HEK293 (cell line): ENCODE measurements around the gene FOXF1.

Source experiments
- BCL11B ChIP-seq: fragments of 450-650 bp; formaldehyde crosslinking; IDR thresholded peaks from 2 replicates; pipeline ENCODE4 v1.5.1; 2016; ENCODE audit warnings: low read depth, missing biosample characterization, missing genetic modification characterization
- ELK4 ChIP-seq: IDR thresholded peaks from 2 replicates; pipeline ENCODE4 v1.6.1; 2011; ENCODE audit warnings: mild to moderate bottlenecking, low read depth, low read length, borderline replicate concordance
- GFI1B ChIP-seq: fragments of 450-650 bp; formaldehyde crosslinking; IDR thresholded peaks from 2 replicates; pipeline ENCODE4 v1.5.1; 2016; ENCODE audit warnings: missing biosample characterization, missing genetic modification characterization
- HOXC10 ChIP-seq: sonication (generic); formaldehyde crosslinking; IDR thresholded peaks from 2 replicates; pipeline ENCODE4 v1.8.1; 2023; ENCODE audit warnings: mild to moderate bottlenecking, missing genetic modification reagents
- MEIS1 ChIP-seq: sonication (generic); formaldehyde crosslinking; IDR thresholded peaks from 2 replicates; pipeline ENCODE4 v1.8.1; 2022; ENCODE audit warnings: missing genetic modification reagents, mild to moderate bottlenecking, borderline replicate concordance
- OVOL3 ChIP-seq: fragments of 450-650 bp; formaldehyde crosslinking; IDR thresholded peaks from 2 replicates; pipeline ENCODE4 v1.5.1; 2016; ENCODE audit warnings: missing biosample characterization, missing genetic modification characterization
- SP7 ChIP-seq: fragments of 450-650 bp; formaldehyde crosslinking; IDR thresholded peaks from 2 replicates; pipeline ENCODE4 v1.5.1; 2016; ENCODE audit warnings: missing biosample characterization, missing genetic modification characterization
- YY1 ChIP-seq: fragments of 450-650 bp; formaldehyde crosslinking; IDR thresholded peaks from 2 replicates; pipeline ENCODE4 v1.5.1; 2018; ENCODE audit warnings: missing biosample characterization, missing genetic modification characterization
- ZBTB17 ChIP-seq: fragments of 450-650 bp; formaldehyde crosslinking; IDR thresholded peaks from 2 replicates; pipeline ENCODE4 v1.5.1; 2016; ENCODE audit warnings: missing biosample characterization, missing genetic modification characterization
- ZFHX2 ChIP-seq: fragments of 450-650 bp; formaldehyde crosslinking; conservative IDR thresholded peaks from 2 replicates; pipeline ENCODE4 v1.5.1; 2016; ENCODE audit warnings: missing biosample characterization, missing genetic modification characterization
- ZFP37 ChIP-seq: fragments of 450-650 bp; formaldehyde crosslinking; IDR thresholded peaks from 2 replicates; pipeline ENCODE4 v1.5.1; 2016; ENCODE audit warnings: missing biosample characterization, missing genetic modification characterization
- ZNF10 ChIP-seq: fragments of 450-650 bp; formaldehyde crosslinking; IDR thresholded peaks from 2 replicates; pipeline ENCODE4 v1.5.1; 2017; ENCODE audit warnings: missing biosample characterization, missing genetic modification characterization
- ZNF169 ChIP-seq: fragments of 450-650 bp; formaldehyde crosslinking; IDR thresholded peaks from 2 replicates; pipeline ENCODE4 v1.5.1; 2016; ENCODE audit warnings: missing biosample characterization, missing genetic modification characterization
- ZNF174 ChIP-seq: fragments of 450-650 bp; formaldehyde crosslinking; IDR thresholded peaks from 2 replicates; pipeline ENCODE4 v1.5.0; 2017; ENCODE audit warnings: missing biosample characterization, mild to moderate bottlenecking, missing genetic modification characterization
- ZNF184 ChIP-seq: fragments of 450-650 bp; IDR thresholded peaks from 2 replicates; pipeline ENCODE4 v1.5.1; 2018; ENCODE audit warnings: missing biosample characterization, mild to moderate bottlenecking, missing genetic modification characterization
- ZNF214 ChIP-seq: fragments of 450-650 bp; formaldehyde crosslinking; IDR thresholded peaks from 2 replicates; pipeline ENCODE4 v1.5.1; 2017; ENCODE audit warnings: missing biosample characterization, mild to moderate bottlenecking, missing genetic modification characterization, borderline replicate concordance
- ZNF23 ChIP-seq: fragments of 450-650 bp; formaldehyde crosslinking; IDR thresholded peaks from 2 replicates; pipeline ENCODE4 v1.5.1; 2016; ENCODE audit warnings: missing biosample characterization, missing genetic modification characterization, borderline replicate concordance
- ZNF239 ChIP-seq: fragments of 450-650 bp; formaldehyde crosslinking; IDR thresholded peaks from 2 replicates; pipeline ENCODE4 v1.5.1; 2016; ENCODE audit warnings: missing biosample characterization, missing genetic modification characterization
- ZNF24 ChIP-seq: fragments of 450-650 bp; formaldehyde crosslinking; IDR thresholded peaks from 2 replicates; pipeline ENCODE4 v1.5.1; 2016; ENCODE audit warnings: missing biosample characterization, missing genetic modification characterization
- ZNF311 ChIP-seq: fragments of 450-650 bp; formaldehyde crosslinking; IDR thresholded peaks from 2 replicates; pipeline ENCODE4 v1.5.1; 2017; ENCODE audit warnings: missing biosample characterization, missing genetic modification characterization, borderline replicate concordance
- ZNF354C ChIP-seq: fragments of 450-650 bp; formaldehyde crosslinking; IDR thresholded peaks from 2 replicates; pipeline ENCODE4 v1.5.1; 2016; ENCODE audit warnings: missing biosample characterization, missing genetic modification characterization, low read depth, borderline replicate concordance
- ZNF391 ChIP-seq: fragments of 450-650 bp; formaldehyde crosslinking; IDR thresholded peaks from 2 replicates; pipeline ENCODE4 v1.5.1; 2016; ENCODE audit warnings: low read depth, missing biosample characterization, missing genetic modification characterization, borderline replicate concordance
- ZNF416 ChIP-seq: fragments of 450-650 bp; formaldehyde crosslinking; IDR thresholded peaks from 2 replicates; pipeline ENCODE4 v1.5.1; 2016; ENCODE audit warnings: missing biosample characterization, missing genetic modification characterization
- ZNF433 ChIP-seq: fragments of 450-650 bp; formaldehyde crosslinking; IDR thresholded peaks from 2 replicates; pipeline ENCODE4 v1.5.1; 2016; ENCODE audit warnings: missing biosample characterization, missing genetic modification characterization, low read depth
- ZNF501 ChIP-seq: fragments of 450-650 bp; formaldehyde crosslinking; IDR thresholded peaks from 2 replicates; pipeline ENCODE4 v1.5.1; 2016; ENCODE audit warnings: missing biosample characterization, missing genetic modification characterization
- ZNF529 ChIP-seq: fragments of 450-650 bp; formaldehyde crosslinking; IDR thresholded peaks from 2 replicates; pipeline ENCODE4 v1.5.1; 2017; ENCODE audit warnings: missing genetic modification characterization, missing biosample characterization; ENCODE audit not compliant: insufficient replicate concordance
- ZNF549 ChIP-seq: fragments of 450-650 bp; IDR thresholded peaks from 2 replicates; pipeline ENCODE4 v1.5.1; 2018; ENCODE audit warnings: missing biosample characterization, missing genetic modification characterization, mild to moderate bottlenecking, inconsistent platforms, moderate library complexity
- ZNF555 ChIP-seq: fragments of 450-650 bp; formaldehyde crosslinking; conservative IDR thresholded peaks from 2 replicates; pipeline ENCODE4 v1.5.1; 2017; ENCODE audit warnings: missing biosample characterization, mild to moderate bottlenecking, missing genetic modification characterization, inconsistent platforms
- ZNF558 ChIP-seq: fragments of 450-650 bp; formaldehyde crosslinking; IDR thresholded peaks from 2 replicates; pipeline ENCODE4 v1.5.1; 2016; ENCODE audit warnings: missing biosample characterization, missing genetic modification characterization
- ZNF654 ChIP-seq: fragments of 450-650 bp; formaldehyde crosslinking; IDR thresholded peaks from 2 replicates; pipeline ENCODE4 v1.5.1; 2016; ENCODE audit warnings: low read depth, missing biosample characterization, missing genetic modification characterization
- ZNF658 ChIP-seq: fragments of 450-650 bp; formaldehyde crosslinking; IDR thresholded peaks from 2 replicates; pipeline ENCODE4; 2016; ENCODE audit warnings: missing biosample characterization, missing genetic modification characterization
- ZNF701 ChIP-seq: fragments of 450-650 bp; formaldehyde crosslinking; IDR thresholded peaks from 2 replicates; pipeline ENCODE4 v1.5.1; 2016; ENCODE audit warnings: missing biosample characterization, missing genetic modification characterization
- ZNF747 ChIP-seq: fragments of 450-650 bp; formaldehyde crosslinking; IDR thresholded peaks from 2 replicates; pipeline ENCODE4 v1.5.1; 2016; ENCODE audit warnings: missing biosample characterization, missing genetic modification characterization
- ZNF776 ChIP-seq: fragments of 450-650 bp; formaldehyde crosslinking; IDR thresholded peaks from 2 replicates; pipeline ENCODE4 v1.5.0; 2017; ENCODE audit warnings: missing biosample characterization, missing genetic modification characterization, borderline replicate concordance
- ZNF791 ChIP-seq: fragments of 450-650 bp; formaldehyde crosslinking; IDR thresholded peaks from 2 replicates; pipeline ENCODE4 v1.5.1; 2016; ENCODE audit warnings: missing biosample characterization, missing genetic modification characterization
- ZNF837 ChIP-seq: fragments of 450-650 bp; formaldehyde crosslinking; IDR thresholded peaks from 2 replicates; pipeline ENCODE4 v1.5.1; 2016; ENCODE audit warnings: missing biosample characterization, missing genetic modification characterization
- ZNF843 ChIP-seq: fragments of 450-650 bp; formaldehyde crosslinking; IDR thresholded peaks from 2 replicates; pipeline ENCODE4 v1.5.1; 2016; ENCODE audit warnings: missing biosample characterization, missing genetic modification characterization
- ZSCAN30 ChIP-seq: fragments of 450-650 bp; IDR thresholded peaks from 2 replicates; pipeline ENCODE4 v1.5.1; 2018; ENCODE audit warnings: missing biosample characterization, mild to moderate bottlenecking, missing genetic modification characterization, moderate library complexity
- TF ChIP-seq, protein P1 (sequence below): fragments of 450-650 bp; formaldehyde crosslinking; IDR thresholded peaks from 2 replicates; pipeline ENCODE4 v1.5.1; 2016; ENCODE audit warnings: missing biosample characterization, missing genetic modification characterization
- TF ChIP-seq, protein P2 (sequence below): fragments of 450-650 bp; formaldehyde crosslinking; IDR thresholded peaks from 2 replicates; pipeline ENCODE4 v1.5.1; 2016; ENCODE audit warnings: missing biosample characterization, missing genetic modification characterization

Gene FOXF1

DNA sequence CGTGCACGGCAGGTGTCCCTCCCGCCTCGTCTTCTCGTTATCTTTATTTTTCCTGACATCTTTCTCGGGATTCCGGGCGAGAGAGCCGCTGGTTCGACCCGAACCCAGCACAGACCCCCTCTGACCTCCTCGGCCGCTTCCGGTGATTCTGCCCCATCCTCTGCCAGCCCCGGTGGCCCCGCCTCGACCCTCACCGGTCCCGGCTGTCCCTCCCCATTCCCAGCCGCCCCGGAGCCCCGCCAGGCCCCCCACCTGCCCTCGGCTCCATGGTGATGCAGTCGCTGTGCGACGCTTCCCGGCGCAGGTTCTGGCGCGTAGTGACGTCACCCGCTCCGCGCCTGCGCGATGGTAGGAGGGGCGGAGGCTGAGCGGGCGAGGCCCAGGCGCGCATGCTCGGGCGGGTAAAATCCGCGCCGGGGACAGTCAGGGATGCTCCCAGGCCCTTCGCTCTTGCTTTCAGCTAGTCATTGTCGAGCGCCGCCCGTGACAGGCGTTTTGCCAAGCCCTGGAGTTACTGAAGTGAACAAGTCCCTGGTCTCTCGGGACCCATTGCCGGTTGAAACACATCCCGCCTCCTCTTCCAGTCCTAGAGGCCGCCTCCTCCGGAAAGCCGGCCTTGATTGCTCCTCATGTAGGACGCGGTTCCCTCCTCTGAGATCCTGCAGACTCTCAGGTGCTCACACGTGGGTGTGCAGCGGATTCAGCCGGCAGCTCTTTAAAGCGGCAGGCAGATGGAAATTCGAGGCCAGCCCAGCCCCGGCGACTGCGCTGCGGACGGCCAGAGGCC is 44.8 kb downstream of the FOXF1 start, which contains the start of gene MTHFSD (continued):
- TF ChIP-seq ZNF555 (tag by site-specific recombination) (no peak), ZNF776 (tag by site-specific recombination) (no peak), ZNF658 (tag by site-specific recombination) (no peak), ZNF391 (tag by site-specific recombination) (no peak), ZNF701 (tag by site-specific recombination) (no peak), ZNF433 (no peak), ZNF747 (tag by site-specific recombination) (no peak), ZNF837 (tag by site-specific recombination) (no peak), ZNF10 (tag by site-specific recombination) (no peak), ZNF23 (tag by site-specific recombination) (no peak), HOXC10 (CRISPR knock-in tag) (no peak), ZSCAN30 (tag by site-specific recombination) (no peak), ZNF354C (tag by site-specific recombination) (no peak), ZBTB17 (tag by site-specific recombination) (peak; percentile 42; the same call in 1 of the 2 replicates), ZFHX2 (tag by site-specific recombination) (no peak; the same call in 1 of the 2 replicates), BCL11B (tag by site-specific recombination) (no peak), ZNF214 (tag by site-specific recombination) (no peak), ZNF169 (no peak), ZNF843 (tag by site-specific recombination) (no peak), ELK4 (no peak), ZNF558 (tag by site-specific recombination) (no peak), MEIS1 (CRISPR knock-in tag) (no peak), YY1 (tag by site-specific recombination) (0 out of 2 replicates have a peak, but pooled peaks have one; percentile 9), SP7 (tag by site-specific recombination) (peak; percentile 43), ZNF239 (tag by site-specific recombination) (no peak), ZNF416 (tag by site-specific recombination) (no peak), ZNF529 (no peak), ZNF24 (tag by site-specific recombination) (no peak), ZFP37 (tag by site-specific recombination) (no peak), GFI1B (tag by site-specific recombination) (no peak), ZNF184 (no peak), ZNF791 (no peak), ZNF311 (tag by site-specific recombination) (no peak), ZNF654 (tag by site-specific recombination) (no peak), OVOL3 (tag by site-specific recombination) (no peak), ZNF174 (tag by site-specific recombination) (no peak), ZNF501 (no peak), ZNF549 (no peak)
- TF ChIP-seq, protein P1, sequence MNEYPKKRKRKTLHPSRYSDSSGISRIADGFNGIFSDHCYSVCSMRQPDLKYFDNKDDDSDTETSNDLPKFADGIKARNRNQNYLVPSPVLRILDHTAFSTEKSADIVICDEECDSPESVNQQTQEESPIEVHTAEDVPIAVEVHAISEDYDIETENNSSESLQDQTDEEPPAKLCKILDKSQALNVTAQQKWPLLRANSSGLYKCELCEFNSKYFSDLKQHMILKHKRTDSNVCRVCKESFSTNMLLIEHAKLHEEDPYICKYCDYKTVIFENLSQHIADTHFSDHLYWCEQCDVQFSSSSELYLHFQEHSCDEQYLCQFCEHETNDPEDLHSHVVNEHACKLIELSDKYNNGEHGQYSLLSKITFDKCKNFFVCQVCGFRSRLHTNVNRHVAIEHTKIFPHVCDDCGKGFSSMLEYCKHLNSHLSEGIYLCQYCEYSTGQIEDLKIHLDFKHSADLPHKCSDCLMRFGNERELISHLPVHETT (tag by site-specific recombination), result no peak
- TF ChIP-seq, protein P2, sequence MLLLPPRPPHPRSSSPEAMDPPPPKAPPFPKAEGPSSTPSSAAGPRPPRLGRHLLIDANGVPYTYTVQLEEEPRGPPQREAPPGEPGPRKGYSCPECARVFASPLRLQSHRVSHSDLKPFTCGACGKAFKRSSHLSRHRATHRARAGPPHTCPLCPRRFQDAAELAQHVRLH (tag by site-specific recombination), result peak; percentile 65; the same call in 1 of the 2 replicates
